Daoy (cell line): ENCODE results near the gene DEGS2. TPM values are rescaled to one million over a fixed set of nuclear protein-coding genes. Genes with fewer than 3 reads are reported as not detected.

Experiments
- DNase-seq: peaks from one replicate; pipeline ENCODE4 v3.0.0-alpha.2; 2015; ENCODE audit warnings: low read depth
- total RNA-seq: library from RNA; depleted of rRNA; stranded (reverse); fragments of >200 nt; shearing (Covaris generic); gene quantifications from 2 replicates; pipeline ENCODE4 v1.2.3, GENCODE V29; 2014

DEGS2 gene
- total RNA-seq, 1 experiment from 2014 or later = 0.06 TPM

GRCh38 chr14:100132161-100132902, 27.1 kb downstream of the DEGS2 start:
- peak; percentile 54 for DNase-seq

DNA sequence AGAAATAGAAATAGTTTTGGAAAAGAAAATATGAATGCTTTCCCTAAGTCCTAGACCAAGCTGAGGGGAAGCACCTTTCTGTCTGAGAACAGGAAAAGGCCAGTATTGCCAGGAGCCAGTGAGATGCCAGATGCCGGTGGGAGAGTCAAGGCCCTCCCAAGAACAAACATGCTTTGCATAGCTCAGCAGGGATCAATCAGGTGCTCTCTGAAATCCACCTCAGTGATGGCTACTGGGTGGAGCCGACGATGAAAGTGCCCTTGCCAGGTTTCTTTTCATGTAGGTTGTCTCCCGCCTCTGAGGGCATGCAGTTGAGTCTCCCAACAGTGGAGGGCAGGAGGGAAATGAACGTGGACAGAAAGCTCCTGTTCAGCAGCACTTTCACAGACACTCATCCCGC, 28.3 kb downstream of the DEGS2 start:
- no peak for DNase-seq

DNA sequence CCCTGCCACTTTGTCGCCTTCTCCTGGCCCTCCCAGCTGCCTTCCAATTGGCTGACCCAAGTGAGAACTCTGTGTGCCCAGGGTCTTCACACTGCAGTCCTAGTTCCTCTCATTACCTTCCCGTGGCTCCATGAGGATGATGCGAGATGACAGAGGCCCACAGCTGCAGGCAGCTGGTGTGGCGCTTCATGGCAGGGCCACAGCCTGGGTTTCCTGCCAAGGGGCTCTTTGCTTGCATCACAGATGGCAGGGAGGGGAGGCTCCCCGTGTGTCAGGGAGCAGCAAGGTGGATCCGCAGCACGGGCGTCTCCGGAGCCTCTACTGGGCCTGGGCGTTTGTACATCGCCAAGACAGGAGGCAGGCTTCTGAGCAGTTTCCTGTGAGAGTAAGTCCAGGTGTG, 28.9 kb downstream of the DEGS2 start:
- DNase-seq = no peak

DNA sequence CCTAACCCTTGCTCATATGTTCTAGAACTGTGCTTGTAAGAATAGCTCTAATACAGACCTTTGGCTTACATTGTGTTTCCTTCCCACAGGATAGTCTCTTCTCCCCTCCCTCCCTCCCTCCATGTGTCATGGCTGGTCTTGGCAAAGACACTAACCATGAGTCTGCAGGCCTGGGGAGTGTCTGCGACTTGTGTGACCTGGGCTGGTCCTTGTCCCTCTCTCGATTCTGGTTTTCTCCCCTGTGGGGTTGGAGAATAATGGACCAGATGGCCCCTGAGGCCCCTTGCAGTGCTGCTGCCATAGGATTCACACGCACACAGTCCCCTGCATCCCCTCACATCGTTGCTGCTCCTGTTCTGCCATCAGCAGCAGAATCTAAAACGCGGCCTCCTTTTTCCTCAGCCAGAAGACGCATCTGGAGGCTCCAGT, 30.3 kb downstream of the DEGS2 start:
- DNase-seq = no peak

- no peak for DNase-seq
Measured at GRCh38 chr14:100128688-100129087, 30.8 kb downstream of the DEGS2 start.

DNA sequence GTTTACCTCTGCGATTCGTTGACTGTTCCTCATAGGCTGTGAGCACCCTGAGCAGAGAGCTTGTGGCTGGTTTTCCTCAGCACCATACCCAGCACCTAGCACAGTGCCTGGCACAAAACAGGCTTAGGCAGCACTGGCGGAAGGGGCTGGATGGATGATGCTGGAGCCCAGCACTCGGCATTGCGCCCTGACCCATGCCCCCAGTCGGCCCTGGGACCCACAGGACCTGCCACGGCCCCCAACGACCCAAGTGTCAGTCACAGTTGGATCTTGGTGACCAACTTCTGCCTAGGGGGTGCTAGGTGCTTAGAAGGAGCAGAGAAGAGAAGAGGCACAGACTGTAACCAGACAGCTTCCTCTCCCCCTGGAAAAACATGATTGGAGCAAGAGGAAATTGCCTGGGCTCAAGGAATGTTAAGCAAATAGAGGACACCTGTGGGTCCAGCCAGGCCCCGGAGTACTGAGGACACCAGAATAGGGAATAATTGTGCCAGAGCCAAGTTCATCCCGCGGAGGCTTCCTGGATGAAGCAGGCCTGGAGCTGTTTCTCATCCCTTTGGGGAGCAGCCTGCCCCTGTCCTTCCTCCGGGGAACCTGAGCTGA, 31.5 kb downstream of the DEGS2 start:
- DNase-seq = no peak

- no peak for DNase-seq
Measured at GRCh38 chr14:100126401-100126800, 33.0 kb downstream of the DEGS2 start.

DNA sequence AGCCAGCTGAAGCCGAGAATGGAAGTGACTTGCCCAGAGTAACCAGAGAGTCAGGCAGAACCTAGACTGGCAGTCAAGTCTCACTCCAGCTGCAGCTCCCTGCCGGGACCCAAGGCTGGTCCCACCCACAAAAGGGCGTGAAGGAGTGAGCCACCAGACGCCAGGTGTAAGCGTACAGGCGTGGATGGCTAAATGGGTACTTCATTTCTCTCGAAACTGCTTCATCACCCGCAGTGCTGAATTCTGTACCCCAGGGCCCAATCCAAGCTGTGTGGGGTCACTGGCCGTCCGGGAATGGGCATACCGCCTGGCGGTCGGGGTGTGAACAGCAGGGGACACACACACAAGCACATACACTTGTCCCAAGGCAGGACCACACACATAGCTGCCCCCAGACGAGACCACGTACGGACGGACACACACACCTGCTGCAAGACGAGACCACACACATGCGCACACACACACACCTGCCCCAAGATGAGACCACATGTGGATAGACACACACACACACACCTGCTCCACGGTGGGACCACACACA, 34.8 kb downstream of the DEGS2 start:
- DNase-seq = no peak

GRCh38 chr14:100123618-100124017, 35.8 kb downstream of the DEGS2 start:
- DNase-seq = no peak

DNA sequence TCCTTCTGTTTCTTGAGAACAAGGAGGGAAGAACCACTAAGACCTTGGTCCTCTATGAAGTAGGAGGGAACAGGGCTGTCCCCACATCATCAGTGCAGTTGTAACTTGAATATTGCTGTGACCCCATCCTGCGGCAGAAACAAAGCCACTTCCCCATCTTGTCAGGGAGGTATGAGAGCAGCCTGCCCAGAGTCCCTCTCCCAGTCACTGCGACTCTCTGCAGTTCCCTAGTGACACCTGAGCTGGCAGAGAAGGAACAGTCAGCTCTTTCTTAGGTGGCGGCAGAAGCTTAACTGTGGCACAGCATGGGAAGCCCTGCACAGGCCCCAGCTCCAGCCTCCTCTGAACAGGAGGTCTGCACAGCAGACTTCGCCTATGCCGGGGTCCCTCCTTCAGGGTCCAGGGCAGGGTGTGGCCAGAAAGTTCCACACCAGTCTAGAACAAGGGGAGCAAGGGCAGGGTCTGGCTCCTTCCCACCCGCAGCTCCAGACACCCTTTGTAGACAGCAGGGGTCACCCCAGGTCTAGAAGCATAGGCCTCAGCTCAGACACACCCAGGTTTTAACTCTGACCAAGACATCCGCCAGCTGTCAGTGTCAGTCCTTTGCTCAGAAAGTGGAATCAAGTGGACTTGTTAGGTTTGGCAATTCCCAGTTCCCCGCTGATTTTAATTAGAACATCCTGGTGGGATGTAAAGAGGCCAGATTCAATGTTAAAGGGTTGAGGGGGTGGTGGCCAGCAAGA, 36.8 kb downstream of the DEGS2 start:
- DNase-seq = no peak

GRCh38 chr14:100121643-100122480, 37.6 kb downstream of the DEGS2 start:
- no peak for DNase-seq

DNA sequence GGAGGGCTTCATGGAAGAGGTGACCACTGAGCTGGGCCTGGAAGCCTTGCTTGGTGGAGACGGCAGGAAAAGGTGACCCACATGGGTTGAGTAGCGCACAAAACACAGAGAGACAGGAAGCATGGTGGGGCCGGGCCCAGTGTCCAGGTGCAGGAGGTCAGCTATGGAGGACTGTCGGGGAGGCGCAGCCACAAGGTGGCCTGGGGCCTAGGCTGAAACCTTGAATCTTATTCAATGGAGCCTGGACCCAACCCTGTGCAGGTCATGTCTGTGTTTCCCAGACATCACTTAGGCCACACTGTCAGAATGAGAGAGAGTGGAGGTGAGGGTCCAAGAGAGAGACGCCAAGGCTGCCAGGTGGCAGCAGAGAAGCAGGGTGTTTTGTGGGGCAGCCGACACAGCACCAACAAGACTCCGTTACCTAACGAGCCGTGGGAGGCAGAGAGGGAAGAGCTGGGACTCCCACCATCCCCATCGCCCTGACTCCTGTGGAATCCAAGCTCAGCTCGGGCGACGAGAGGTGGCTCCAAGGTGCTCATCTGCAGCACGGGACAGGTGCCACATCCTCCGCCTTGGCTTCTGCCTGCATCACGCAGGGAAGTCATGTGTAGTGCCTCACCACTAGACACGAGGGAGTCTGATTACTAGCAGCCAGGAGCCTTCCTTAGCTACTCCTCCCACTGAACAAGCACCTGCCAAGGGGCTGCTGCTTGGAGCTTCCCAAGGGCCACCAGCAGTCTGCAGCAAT, 38.7 kb downstream of the DEGS2 start:
- DNase-seq = no peak

- DNase-seq = no peak
Measured at GRCh38 chr14:100119251-100119650, 40.2 kb downstream of the DEGS2 start.

DNA sequence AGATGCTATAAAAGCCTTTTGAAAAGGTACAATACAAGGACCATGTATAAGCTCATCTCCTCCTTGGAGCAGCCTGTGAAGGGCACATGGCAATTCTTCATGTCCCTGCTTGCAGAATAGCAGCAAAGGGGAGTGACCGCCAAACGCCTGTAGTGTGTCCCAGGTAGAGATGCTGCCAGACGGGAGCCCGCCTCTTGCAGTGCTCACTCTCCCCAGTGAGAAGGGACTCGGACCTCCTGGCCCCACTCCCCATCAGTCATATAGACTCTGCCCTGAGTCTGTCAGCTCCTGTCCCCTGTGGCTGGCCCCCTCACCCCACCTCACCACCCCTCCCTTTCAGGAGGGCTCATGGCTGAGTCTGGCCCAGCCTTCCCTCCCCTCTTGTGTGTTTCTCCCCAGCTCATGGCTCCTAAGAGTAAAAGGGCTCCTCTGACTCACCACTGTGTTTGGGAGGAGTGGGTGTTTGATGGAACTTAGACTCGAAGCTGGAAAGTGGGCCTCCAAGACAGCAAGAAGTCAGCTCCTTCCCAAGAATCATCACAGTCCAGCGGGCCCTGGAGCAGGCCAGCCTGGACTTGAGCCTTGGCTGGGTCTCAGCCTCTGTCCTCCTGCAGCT, 40.9 kb downstream of the DEGS2 start:
- no peak for DNase-seq

- no peak for DNase-seq
Measured at GRCh38 chr14:100117633-100118395, 41.6 kb downstream of the DEGS2 start.

- DNase-seq = no peak
Measured at GRCh38 chr14:100117026-100117425, 42.4 kb downstream of the DEGS2 start.

DNA sequence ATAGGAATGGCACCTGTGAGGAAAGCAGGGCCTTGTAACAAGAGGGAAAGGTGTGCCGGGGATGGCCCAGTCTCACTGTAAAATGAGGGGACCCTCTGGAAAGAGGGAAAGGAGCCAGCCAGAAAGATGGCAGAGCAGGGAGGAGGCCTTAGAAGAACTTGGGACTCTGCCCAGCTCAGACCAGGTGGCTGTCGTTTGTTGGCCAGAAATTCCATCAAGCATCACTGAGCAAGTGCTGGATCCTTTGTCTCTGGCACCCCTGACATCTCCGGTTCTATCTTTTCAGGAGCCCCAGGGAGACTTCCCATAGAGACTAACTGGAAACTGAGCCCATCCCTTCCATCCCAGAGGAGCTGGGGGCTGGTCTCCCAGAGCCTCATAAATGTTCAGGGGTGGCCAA, 43.3 kb downstream of the DEGS2 start:
- DNase-seq = no peak

DNA sequence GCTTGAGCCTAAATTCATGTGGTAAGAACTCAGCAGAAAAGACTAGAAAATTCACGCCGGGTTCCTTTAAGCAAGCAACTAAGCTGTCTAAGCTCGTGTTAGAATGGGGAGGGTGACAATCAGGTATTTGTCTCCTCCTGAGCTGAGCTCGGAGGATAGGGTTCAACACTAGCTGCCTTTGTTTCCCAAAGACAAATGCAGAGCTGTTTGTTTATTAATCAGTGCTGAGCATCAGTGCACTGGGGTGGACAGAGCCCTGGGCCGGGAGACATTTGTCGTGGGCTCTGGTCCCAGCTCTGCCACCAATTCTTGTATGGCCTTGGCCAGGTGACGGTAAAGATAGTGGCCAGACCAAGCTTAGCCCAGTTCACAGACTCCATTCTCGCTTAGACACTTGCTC, 43.7 kb downstream of the DEGS2 start:
- no peak for DNase-seq

- DNase-seq = no peak
Measured at GRCh38 chr14:100115236-100115635, 44.2 kb downstream of the DEGS2 start.
